Measurements from ENCODE around the gene ATP2B2. TPM values are rescaled to one million over a fixed set of nuclear protein-coding genes. Genes with fewer than 3 reads are reported as not detected.

The ATP2B2 gene
- total and polyA plus RNA-seq, 8 donors = 0.11 to 0.75 (median 0.21) TPM

DNA sequence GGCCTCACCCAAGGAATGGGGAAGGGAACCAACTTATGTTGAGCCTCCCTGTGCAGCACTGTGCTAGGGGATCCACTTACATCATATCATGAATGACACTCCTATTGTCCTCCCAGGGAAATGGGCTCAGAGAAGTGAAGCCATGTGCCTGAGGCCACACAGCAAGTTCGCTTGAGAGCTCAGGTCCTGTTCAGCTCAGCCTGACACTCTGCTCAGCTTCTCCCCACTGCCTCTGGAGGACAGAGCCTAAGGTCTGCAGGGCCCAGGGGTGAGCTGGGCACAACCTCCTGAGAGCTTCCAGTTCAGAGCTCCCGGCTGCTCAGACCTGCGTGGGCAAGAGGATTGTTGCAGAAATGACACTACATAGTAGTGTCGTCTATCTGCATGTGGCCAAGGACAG is 108.5 kb downstream of the ATP2B2 start:
- H3K9me3 ChIP-seq = no peaks in the 10 kb centered on the region
- ATAC-seq = no peak
- no peaks in the 10 kb centered on the region for H3K4me1 ChIP-seq
- no peak for FAIRE-seq
- H3K36me3 ChIP-seq = no peaks in the 10 kb centered on the region
- TF ChIP-seq, protein P1, sequence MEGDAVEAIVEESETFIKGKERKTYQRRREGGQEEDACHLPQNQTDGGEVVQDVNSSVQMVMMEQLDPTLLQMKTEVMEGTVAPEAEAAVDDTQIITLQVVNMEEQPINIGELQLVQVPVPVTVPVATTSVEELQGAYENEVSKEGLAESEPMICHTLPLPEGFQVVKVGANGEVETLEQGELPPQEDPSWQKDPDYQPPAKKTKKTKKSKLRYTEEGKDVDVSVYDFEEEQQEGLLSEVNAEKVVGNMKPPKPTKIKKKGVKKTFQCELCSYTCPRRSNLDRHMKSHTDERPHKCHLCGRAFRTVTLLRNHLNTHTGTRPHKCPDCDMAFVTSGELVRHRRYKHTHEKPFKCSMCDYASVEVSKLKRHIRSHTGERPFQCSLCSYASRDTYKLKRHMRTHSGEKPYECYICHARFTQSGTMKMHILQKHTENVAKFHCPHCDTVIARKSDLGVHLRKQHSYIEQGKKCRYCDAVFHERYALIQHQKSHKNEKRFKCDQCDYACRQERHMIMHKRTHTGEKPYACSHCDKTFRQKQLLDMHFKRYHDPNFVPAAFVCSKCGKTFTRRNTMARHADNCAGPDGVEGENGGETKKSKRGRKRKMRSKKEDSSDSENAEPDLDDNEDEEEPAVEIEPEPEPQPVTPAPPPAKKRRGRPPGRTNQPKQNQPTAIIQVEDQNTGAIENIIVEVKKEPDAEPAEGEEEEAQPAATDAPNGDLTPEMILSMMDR (IDR thresholded peaks at IDR 0.05) = no peak
- intact Hi-C loops (cut with DNase I) = no loop called here
- no peak for DNase-seq
- no peaks in the 10 kb centered on the region for H3K27me3 ChIP-seq
- WGBS, 2 donors = 64 to 75% methylated on average over 4 of the region's 4 CpGs
- H3K27ac ChIP-seq = no peak overlapping the region
- H3K4me3 ChIP-seq = no peak overlapping the region

DNA sequence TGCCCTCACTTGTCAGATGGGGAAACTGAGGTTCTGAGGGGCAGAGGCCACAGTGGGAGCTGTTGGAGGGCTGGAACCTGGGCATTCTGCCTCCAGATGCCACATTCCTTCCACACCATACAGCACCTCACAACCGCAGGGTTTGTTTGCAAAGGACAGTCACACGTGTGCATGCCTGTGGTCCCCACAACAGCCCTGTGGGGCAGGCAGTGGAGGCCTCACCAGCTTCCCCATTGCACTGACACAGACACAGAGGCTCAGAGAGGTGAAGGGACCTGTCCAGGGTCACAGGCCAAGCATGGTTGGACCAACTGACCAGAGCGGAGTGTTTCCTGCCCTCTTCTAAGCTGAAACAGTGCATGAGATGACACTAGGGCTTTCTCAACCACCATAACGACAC is 109.3 kb downstream of the ATP2B2 start:
- no peaks in the 10 kb centered on the region for H3K36me3 ChIP-seq
- H3K27me3 ChIP-seq = no peaks in the 10 kb centered on the region
- H3K9me3 ChIP-seq = no peaks in the 10 kb centered on the region
- H3K27ac ChIP-seq = no peak overlapping the region
- no peak for ATAC-seq
- 66 to 68% methylated on average over 4 of the region's 4 CpGs for WGBS, 2 donors
- no peak for FAIRE-seq
- TF ChIP-seq, protein P1 (IDR thresholded peaks at IDR 0.05) = no peak
- no peaks in the 10 kb centered on the region for H3K4me1 ChIP-seq
- no peak overlapping the region for H3K4me3 ChIP-seq
- DNase-seq = peak in 1 of 6 donors; percentile 26
- intact Hi-C loops (cut with DNase I) = no loop called here

DNA sequence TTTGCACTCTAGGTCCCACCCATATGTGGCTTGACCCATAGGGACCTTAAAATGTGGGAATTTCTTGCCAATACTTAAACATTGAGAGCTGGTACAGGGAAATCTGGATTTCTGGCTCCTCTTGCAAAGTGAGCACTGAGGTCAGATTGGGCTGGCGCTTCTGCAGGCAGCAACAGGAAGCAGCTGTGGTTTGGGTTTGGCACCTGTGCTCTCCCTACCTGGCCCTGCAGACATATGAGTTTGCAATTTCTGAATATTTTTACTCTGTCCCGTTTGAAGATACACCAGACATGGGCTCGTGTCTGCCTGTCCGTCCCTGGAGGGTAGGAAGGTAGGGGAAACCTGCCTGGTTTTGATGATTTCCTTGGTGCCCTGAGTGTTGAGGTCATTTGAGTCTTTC is 109.7 kb downstream of the ATP2B2 start:
- Histone ChIP-seq H3K27me3 (no peaks in the 10 kb centered on the region), H3K9me3 (no peaks in the 10 kb centered on the region), H3K4me3 (no peak overlapping the region), H3K36me3 (no peaks in the 10 kb centered on the region), H3K4me1 (no peaks in the 10 kb centered on the region), H3K27ac (no peak overlapping the region)
- FAIRE-seq = no peak
- TF ChIP-seq, protein P1 (IDR thresholded peaks at IDR 0.05) = no peak
- peak in 1 of 6 donors; percentile 7 for DNase-seq
- ATAC-seq = no peak
- WGBS, 2 donors = 64 to 81% methylated on average over 4 of the region's 4 CpGs
- intact Hi-C loops (cut with DNase I) = no loop called here

DNA sequence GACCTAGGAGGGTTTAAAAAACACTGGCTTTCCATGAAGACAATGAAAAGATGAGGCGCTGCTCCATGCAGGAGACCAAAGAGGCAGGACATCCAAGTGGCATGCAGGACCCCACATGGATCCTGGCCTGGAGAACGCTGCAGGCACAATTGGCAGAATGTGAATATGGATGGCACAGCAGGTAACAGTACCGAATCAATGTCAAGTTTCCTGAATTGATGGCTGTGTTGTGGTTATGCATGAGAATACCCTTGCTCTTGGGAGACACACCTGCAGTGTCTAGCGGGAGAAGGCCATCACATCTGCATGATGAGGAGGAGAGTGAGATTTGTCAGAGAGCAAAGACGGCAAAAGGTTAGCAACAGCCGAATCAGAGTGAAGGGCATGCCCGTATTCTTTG is 110.2 kb downstream of the ATP2B2 start:
- Histone ChIP-seq H3K9me3 (no peaks in the 10 kb centered on the region), H3K27me3 (no peaks in the 10 kb centered on the region), H3K27ac (no peak overlapping the region), H3K4me3 (no peak overlapping the region), H3K36me3 (no peaks in the 10 kb centered on the region), H3K4me1 (no peaks in the 10 kb centered on the region)
- DNase-seq (peak in 1 of 6 donors; percentile 4), ATAC-seq (no peak), FAIRE-seq (no peak)
- TF ChIP-seq, protein P1 (IDR thresholded peaks at IDR 0.05) = no peak
- intact Hi-C loops (cut with DNase I) = no loop called here
- 77 to 81% methylated on average over 7 of the region's 7 CpGs for WGBS, 2 donors

DNA sequence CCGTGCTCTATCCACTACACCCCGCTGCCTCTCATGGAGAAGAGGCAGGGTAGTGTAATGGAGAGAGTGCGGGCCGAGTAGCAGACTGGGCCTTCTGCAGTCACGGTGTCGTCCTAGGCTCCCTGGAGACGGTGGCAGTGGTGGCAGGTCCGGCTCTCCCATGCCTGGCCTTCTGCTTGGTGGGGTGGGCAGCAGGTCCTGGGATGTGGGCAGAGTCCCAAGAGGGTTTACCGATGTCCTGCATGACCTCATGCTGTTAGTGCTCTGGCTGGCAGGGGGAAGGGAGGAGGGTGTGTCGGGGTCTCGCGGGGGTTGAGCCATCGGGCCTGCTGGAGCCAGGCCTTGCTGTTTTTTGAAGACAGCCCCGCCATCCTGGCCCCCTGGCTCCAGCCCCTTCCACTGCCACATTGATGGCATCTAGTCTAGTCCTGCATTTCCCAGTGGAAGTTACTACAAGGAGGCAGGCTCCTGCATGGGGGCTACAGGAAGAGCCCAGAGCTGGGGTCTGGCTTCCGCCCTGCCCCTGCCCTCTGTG is 110.8 kb downstream of the ATP2B2 start:
- H3K9me3 ChIP-seq = no peaks in the 10 kb centered on the region
- ATAC-seq = no peak

More for the DNA sequence above, 110.8 kb downstream of the ATP2B2 start:
- Histone ChIP-seq H3K4me3 (no peak overlapping the region), H3K27ac (no peak overlapping the region), H3K27me3 (no peaks in the 10 kb centered on the region), H3K36me3 (no peaks in the 10 kb centered on the region), H3K4me1 (no peaks in the 10 kb centered on the region)
- intact Hi-C loops (cut with DNase I) = no loop called here
- DNase-seq (peak in 1 of 6 donors; percentile 21), FAIRE-seq (no peak)
- TF ChIP-seq, protein P1 (IDR thresholded peaks at IDR 0.05) = no peak
- 79 to 83% methylated on average over 15 of the region's 15 CpGs for WGBS, 2 donors

Measured in pancreas (tissue), 10 donors.